ENCODE data around the gene ABI3BP.
"Not testable (repeated sequence)": the region's sequence is repeated elsewhere in the genome, so short reads cannot be mapped to it uniquely, and the experiment has no call there.

ABI3BP gene, protein sequence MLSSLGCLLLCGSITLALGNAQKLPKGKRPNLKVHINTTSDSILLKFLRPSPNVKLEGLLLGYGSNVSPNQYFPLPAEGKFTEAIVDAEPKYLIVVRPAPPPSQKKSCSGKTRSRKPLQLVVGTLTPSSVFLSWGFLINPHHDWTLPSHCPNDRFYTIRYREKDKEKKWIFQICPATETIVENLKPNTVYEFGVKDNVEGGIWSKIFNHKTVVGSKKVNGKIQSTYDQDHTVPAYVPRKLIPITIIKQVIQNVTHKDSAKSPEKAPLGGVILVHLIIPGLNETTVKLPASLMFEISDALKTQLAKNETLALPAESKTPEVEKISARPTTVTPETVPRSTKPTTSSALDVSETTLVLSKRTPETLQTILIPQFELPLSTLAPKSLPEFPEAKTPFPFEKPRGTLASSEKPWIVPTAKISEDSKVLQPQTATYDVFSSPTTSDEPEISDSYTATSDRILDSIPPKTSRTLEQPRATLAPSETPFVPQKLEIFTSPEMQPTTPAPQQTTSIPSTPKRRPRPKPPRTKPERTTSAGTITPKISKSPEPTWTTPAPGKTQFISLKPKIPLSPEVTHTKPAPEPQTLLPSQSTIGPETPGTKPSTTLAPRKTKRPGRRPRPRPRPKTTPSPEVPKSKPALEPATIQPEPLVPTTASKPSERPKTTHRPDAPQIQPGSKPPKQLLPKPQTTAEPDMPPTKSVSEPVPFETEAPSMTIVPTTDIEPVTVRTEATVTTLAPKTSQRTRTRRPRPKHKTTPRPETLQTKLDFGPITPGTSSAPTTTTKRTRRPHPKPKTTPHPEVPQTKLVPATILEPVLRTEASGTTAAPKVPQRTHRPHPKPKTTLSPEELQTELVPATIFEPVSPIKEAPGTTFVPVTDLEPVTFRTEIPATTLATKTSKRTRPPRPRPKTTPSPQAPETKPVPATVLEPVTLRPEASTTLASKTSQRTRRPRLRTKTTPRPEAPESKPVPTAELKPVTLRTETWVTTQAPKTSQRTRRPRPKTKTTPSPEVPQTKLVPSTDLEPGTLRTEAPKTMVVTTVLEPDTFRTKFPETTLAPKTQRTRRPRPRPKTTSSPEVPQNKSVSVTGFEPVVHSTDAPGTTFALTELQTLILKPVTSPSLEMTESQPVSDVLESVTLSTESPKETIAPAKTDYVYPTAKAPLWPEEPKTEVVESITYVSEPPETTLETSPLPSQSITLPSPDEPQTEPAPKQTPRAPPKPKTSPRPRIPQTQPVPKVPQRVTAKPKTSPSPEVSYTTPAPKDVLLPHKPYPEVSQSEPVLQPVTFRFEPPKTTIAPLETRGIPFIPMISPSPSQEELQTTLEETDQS (N-terminal part only)

DNA sequence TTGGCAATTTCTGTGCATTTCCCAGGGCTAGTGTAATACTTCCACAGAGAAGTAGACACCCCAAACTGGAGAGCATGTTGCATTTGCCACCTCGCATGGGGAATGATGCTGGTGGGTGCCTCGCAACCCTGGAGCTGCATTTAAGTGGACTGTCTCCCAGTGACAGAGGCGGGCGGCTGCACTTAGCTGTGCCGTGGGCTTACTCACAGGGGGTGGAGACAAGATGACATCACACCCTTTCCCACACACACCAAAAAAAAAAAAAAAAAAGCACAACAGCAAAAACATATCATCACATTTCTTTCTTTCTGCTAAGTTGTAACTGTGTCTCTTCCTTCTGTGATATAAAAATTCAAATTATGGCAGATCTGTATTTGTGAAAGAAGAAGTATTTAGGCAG, at the start of gene ABI3BP:
ABI3BP (minus strand) TSS at position 113 of the 400 bp plus-strand sequence; CDS start at position 76, 37 bp downstream.
- DNase-seq, result no peak

DNA sequence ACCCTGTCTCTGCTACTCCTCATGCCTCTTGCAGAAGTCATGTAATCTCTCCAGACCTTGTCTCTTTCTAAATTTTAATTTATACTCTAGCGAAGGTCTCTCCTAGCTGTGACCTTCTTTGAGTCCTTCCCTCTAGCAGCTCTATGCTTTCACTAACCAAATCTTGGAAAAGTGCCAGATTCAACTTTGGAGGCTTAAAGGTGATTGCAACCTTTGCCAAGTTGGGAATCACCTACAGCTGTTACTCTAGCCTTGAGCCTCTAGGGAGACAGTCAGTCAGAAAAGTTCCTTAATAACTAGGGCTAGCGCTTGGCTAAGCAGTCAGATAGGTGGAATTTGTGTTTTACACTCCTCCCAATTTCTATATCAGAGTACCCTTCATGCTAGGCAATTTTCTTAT, 46.1 kb upstream of the ABI3BP start:
- no peak for DNase-seq

DNA sequence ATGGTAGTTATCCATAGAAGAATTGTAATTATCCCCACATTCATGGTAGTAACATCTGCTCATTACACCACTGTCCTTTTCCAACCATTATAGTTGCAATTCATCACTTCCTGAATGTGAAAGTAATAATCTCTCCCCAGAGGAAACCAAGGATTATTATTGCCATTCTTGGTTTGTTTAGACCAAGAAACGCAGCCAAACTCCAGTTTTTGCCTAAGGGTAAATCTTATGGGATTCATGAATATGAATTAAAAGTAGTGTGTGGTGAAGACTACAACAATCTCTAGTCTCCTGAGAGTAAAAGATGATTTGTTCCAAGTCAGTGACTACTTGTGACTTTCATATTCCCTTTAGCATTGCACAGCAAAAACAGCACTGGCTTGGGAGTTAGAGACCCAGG, 45.7 kb upstream of the ABI3BP start:
- DNase-seq, result no peak

DNA sequence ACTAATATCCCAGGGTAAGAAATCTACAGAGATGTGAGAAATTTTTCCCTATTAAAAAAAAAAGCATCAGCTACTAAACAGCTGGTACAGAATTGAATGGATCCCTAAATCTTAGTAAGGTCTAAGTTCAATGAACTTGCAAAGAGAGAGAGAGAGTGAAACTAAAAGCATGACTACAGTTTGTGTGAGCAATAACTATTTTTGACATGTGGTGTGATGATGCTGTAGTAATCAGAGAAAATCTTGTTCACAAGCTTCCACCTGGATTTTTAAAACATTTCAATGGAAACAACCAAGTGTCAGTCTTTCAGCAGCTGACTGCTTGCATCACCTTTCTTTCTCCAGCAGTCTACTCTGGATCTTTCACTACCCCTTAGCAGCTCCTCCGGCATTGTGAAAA, 45.2 kb upstream of the ABI3BP start:
- DNase-seq, result no peak

DNA sequence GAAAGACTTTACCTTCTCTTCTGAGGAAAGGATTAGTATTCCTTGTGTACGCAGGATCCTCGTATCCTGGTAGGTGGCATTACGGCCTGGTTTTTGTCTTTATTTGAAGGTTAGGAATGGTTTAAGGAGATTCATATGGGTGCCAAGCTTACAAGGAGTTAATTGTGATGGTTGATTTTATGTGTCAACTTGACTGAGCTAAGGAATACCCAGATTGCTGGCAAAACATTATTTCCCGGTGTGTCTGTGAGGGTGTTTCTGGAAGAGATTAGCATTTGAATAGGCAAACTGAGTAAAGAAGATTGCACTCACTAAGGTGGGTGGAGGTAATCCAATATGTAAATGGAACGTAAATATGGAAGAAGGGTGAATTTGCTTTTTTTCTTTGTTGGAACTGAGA, 44.4 kb upstream of the ABI3BP start:
- no peak for DNase-seq

DNA sequence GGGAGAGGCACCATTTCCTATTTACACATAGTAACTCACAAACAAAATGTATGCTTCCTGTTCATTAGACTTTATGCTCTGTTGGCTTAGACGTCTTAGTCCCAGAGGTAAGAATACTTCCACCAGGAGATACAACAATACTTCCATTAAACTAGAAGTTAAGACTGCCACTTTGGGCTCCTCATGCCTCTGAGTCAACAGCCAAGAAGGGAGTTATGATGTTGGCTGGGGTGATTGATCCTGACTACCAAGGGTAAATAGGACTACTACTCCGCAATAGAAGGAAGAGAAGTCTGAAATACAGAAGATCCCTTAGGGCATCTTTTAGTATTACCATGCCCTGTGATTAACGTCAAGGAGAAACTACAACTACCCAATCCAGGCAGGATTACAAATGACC, 43.5 kb upstream of the ABI3BP start:
- no peak for DNase-seq

DNA sequence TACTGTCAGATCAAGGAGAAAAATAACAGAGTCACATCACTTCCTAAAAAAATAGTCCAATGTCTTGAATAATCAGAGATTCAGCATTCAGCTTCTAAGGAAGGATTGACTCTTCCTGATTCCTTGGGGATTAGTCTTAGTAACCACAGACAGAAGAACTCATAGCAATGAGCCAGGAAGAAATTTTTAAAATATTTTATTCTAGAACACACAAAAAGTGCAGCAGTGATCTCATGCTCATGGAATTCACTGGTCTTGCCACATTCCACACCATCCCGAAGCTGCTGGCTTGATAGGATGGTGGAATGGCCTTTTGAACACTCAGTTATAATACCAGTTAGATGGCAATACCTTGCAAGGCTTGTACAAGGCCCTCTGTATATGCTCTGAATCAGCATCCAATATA, 43.0 kb upstream of the ABI3BP start:
- DNase-seq, result no peak

DNA sequence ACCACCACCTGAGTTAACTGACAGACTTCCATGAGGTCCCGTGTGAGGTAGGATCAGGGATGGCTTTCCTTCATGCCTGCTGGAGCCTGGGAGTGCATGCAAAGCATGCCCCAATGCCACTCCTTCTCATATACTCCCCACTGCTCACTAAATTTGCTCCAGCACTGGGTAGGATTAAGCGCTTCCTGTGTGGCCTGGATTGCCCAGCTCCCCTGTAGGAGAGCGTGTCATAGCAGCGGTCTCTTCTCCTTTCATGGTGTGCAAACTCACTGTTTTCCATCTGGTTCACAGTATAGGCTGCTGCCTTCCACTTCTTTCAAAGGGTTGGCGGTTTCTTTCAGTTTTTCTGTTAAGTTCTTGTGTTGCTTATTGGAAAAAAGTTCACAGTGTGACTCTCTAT, 34.1 kb upstream of the ABI3BP start:
- DNase-seq, result no peak

DNA sequence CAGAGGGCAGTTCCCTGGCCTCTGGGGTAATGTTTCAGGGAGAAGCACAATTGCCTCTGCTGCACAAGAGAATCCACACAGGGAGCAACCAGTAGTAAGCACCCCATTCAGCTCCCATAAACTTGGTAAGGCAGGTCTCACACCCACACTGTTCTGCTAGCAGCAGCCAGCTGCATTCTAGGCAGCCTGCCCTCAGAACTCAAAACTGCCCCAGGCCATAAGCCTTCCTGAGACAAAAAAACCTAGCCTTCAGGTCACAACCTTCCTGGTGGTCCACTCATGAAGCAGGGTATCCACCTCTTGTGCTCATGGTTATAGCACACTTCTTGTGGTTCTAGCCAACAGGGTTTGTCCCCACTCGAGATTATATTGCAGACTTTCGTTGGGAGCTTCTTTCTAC, 33.7 kb upstream of the ABI3BP start:
- DNase-seq, result no peak

DNA sequence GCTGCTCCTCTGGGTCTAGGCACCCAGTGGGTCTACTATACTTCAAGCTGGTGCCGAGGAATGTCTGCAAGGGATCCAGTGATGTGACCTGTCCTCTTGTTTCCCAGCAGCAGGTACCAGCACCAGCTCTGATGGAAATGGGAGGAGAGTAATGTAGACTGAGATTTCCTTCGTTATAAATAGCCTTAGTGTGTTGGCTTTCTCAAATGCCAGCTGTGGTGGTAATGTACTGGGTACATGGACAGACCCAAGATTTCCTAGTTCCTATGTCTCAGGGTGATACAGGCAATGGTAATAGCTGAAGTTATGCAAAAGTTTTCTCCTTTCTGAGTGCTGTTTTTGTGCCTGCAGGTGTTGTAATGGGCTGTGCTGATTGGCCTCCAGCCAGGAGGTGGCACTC, 33.0 kb upstream of the ABI3BP start:
- no peak for DNase-seq

DNA sequence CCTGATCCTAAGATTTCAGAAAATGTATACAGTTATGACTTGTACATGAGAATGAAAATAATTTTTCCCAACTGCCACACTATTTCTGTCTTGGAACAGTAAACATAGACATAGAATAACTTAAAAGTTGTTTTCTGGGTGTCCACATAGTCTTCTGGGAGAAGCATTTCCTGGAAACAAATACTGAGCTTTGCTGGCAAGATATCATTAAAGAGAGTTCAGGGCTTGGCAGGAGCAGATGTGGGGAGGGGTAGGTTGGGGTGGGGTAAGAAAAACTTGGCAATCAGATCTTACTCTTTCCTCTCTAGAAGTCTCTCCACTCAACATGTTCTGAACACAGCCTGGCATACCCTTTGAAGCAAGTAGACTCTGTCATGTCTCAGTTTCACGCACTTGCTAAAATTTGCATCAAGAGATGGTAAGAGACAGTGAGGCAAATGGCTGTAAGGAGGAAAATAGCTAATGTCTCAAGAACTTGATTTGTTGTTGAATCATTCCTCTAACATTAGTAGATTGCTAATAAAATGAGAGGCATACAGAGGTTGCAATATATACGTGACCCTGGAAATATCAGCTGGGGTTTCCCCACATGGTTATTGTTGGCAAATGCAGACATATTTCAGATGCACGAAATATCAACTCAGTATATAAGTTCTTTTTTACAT, 27.3 kb upstream of the ABI3BP start:
- DNase-seq, result no peak

DNA sequence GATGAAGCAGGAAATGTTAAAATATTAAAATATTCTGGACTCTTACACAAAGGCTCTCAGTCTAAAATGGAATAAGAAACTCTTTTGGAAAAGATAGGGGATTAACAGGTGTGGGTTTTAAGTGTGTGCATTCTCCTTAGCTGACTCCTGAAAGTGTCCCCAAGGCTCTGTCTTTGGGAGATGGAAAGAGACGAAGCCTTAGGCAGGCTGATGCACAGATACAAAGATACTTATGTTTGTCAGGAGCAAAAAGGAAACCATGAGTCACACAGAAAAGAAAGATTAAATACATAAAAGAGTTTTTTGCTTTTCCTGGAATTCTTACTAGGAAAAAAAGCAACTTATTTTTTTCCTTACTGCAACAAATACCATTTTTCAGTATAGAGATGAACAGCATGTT, 23.8 kb upstream of the ABI3BP start:
- no peak for DNase-seq

DNA sequence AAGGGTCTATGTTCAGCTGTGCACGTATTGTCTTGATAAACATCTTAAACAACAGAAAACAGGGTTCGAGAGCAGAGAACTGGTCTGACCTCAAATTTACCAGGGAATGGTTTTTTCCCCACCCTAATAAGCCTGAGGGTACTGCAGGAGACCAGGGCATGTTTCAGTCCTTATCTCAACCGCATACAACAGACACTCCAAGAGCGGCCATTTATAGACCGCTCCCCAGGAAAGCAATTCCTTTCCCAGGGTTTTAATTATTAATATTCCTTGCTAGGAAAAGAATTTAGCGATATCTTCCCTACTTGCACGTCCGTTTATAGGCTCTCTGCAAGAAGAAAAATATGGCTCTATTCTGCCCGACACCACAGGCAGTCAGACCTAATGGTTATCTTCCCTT, 19.1 kb upstream of the ABI3BP start:
- not testable (repeated sequence) for DNase-seq

DNA sequence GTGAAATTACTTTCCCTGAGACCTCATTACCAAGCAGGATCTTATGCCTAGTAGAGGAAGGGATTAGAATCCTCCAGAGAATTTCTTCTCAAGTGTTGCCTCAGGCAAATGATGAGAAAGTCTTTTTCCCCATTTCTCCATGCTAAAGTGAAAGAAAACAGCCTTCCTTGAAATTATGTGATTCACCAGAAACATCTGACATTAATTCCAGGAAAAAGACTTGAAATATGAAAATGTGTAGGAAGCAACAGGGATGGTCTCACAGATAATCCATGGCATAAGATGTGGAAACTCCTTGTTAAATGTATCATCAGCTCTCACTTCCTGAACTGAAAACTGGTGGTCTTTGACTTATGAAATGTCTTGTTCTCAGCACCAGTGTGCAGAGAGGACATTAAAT, 17.9 kb upstream of the ABI3BP start:
- no peak for DNase-seq

DNA sequence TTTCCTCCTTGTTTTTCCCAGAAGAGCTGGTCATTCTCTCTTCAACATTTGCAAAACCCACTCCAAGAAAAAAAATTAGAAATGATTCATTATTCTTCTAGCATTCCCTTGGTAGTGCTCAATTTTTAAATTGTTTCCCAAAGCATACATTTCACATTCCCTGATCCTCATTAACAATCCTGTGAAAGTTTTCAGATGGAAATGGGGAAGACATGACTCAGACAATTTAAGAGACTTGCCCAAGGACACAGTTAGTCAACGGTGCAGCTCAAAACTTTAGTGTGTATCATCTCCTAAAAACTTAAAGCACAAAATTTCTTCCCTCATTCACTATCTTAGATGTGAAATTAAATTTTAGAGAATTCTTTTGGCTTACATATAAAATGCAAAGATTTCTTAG, 17.1 kb upstream of the ABI3BP start:
- no peak for DNase-seq

DNA sequence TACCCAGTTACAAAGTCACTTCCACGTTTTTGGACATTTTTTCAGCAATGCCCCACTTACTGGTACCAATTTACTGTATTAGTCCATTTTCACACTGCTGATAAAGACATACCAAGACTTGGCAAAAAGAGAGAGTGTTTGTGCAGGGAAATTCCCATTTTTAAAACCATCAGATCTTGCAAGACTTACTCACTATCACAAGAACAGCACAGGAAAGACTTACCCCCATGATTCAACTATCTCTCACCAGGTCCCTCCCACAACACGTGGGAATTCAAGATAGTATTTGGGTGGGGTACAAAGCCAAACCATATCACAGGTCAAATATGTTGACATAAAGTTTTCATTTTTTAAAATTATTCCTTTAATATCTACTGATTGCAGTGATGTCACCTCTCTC, 16.2 kb upstream of the ABI3BP start:
- DNase-seq, result no peak

DNA sequence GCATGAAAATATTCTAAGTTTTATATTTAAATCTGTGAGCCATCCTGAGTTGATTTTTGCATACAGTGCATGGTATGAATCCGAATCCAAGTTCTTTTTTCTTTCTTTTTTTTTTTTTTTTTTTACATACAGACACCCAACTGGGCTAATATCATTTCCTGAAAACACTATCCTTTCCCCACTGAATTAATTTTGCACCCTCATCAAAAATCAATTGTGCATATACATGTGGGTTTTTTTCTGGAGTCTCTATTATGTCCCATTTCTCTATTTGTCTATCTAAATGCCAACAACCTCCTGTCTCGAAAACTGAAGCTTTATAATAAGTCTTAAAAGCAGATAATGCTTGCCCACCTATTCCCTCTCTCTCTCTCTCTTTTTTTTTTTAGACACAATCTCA, 5.9 kb upstream of the ABI3BP start:
- no peak for DNase-seq

DNA sequence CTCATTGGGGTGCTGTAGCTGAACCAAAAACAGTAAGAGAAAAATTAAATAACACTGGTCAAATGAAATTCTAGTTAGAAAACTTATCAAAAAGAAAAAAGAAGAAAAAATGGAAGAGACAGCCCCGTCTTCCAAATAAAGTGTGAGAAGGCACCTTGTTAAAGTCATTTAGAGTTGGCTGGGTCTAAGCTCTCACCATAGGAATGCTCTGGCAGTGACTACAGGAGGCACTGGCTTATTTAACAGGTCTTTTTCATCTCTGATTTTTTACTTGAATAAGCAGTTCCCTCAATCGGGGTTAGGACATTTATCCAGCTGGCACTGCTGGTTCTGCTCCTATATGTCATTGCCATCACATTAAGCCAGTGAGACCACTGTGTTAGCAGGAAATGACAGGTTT, 1.6 kb upstream of the ABI3BP start:
- DNase-seq, result no peak

DNA sequence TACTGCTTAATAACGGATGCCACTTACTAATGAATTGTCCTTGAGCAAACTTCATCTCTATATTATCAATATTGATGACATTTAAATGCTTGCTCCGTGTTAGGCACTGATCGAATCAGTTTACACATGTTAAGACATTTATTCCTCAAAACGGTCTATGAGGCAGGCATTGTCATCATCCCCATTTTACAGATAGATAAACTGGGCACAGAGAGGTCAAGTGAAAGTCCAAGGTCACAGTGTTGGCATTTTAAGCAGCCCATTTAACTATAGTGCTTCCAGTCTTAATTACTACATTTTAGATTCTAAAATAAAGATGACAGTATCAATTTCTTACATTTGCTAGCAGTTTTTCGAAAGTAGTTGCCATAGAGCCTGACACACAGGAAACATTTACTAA, 966 bp upstream of the ABI3BP start:
- no peak for DNase-seq

DNA sequence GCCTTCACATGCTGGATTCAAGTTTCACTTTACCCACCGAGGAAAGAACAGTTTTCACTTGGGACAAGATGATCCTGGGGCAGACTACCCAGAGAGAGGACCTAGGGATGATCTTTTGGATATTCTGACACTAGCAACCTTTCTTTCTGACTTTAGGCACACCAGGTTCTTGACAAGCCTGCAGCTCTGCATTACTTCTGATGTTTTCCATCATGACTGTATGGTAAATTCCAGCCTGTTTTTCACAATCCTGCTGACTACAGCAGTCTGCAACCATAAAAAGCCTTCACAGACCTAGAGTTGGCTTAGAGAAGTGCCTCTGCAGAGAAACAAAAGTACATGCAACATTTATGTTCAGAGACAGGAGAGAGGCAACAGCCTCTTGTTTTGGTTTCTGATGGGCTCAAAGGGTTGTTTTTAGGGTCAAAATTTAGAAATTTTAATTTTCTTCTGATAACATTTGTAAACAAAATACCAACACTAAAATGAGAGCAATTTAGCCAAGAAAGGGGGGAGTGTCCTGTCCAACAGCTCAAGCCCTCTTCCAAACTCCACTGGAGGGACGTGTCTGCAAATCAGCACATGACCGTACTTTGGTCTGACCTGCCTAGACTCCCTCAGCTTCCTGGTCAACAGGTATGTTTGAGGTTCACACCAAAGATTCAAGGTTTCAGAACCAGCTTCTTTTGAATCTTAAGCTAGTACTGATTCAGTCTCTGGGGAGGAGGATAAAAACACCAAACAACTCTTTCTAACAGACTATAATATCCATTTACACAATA, 799 bp downstream of the ABI3BP start:
- no peak for DNase-seq

DNA sequence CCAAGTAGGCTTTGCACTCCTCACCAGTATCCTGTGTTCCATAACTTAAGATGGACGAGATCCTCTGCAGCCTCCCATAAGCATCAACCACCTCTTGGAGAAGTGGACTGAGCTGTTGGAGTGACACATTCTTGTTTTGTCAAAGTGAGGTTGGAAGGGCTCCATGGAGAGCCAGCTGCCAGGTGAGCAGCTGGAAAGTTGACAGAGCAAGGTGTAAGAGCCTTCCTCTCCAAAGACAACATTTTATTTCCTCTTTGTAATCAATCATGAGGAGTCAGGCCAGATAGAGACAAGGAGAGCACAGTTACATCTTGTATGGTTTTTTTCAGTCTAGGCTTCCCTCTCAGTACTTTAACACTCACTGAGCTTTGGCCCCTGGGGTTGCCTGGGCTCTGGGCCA, 5.1 kb downstream of the ABI3BP start:
- no peak for DNase-seq

DNA sequence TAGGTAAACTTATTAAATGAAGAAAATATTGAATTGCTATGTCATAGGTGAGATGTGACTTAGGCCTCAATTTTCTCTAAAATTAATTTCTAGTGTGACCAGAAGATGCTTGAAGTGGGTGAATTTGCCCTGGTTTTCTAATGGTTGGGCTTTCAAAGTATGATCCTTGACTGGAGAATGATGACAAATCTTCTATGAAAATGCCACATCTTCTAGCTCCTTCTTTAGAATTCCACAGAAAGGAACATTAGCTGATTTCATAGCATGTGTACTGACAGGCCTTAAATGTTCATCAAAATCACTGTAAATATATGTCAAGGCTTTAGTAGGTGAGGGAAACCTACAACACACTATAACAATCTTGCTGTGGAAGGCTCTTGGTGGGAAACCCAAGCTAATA, 8.9 kb downstream of the ABI3BP start:
- DNase-seq, result no peak

Measured in retina (tissue), 1 donor.